Mononuclear cell (primary cell): ENCODE data around the gene ARMH2. TPM values are rescaled to one million over a fixed set of nuclear protein-coding genes. Genes with fewer than 3 reads are reported as not detected.

Source experiments
- H3K27me3 ChIP-seq: 2 replicates; pipeline ENCODE4 v1.6.0; 2011; ENCODE audit warnings: low read length, control low read depth; ENCODE audit not compliant: insufficient read depth
- H3K4me1 ChIP-seq: 2 replicates; pipeline ENCODE4 v1.5.1; 2011; ENCODE audit warnings: mild to moderate bottlenecking, low read length, control low read depth; ENCODE audit not compliant: insufficient read depth
- H3K4me3 ChIP-seq: 2 replicates; pipeline ENCODE4 v1.5.1; 2011; ENCODE audit warnings: mild to moderate bottlenecking, low read length, moderate library complexity
- H3K9me3 ChIP-seq: 2 replicates; pipeline ENCODE4 v1.5.1; 2011; ENCODE audit warnings: low read depth, mild to moderate bottlenecking, control low read depth, low read length
- total RNA-seq: library from RNA; depleted of rRNA; stranded (reverse); fragments of >200 nt; gene quantifications from one replicate; pipeline ENCODE4 v1.2.3, GENCODE V29; 2012

Gene ARMH2
- total RNA-seq, 1 donor, result not detected

- no peaks in the 10 kb centered on the region for H3K4me1 ChIP-seq
- no peaks in the 10 kb centered on the region for H3K27me3 ChIP-seq
- no peaks in the 10 kb centered on the region for H3K9me3 ChIP-seq
- H3K4me3 ChIP-seq, result no peak overlapping the region
Observed at GRCh38 chr6:24827162-24827561, 28.4 kb upstream of the ARMH2 start.

DNA sequence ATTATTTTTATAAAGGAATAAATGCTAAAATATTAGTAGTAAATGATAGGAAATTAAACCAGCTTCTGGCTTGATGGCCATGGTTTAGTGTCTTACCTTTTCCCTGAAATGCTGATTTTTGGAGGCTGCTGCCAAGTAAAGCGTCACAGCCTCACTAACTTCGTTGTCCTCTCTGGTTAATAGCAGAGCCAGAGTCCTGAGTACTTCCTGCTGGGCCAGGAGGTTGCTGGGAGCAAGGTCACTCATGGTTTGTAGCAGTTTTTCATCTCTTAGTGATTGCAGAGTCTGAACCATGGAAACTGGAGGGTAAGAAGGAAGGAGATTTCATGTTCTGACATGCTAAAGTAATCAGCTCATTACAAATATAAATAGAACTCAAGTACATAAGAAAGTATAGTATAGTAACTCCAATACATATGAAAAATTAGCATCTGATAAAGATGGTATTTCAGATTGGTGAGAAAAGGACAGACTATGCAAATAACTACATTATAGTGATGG, 26.5 kb upstream of the ARMH2 start:
- no peak overlapping the region for H3K4me3 ChIP-seq
- no peaks in the 10 kb centered on the region for H3K9me3 ChIP-seq
- H3K4me1 ChIP-seq, result peaks cover 4% of the 10 kb centered on the region
- H3K27me3 ChIP-seq, result no peaks in the 10 kb centered on the region

- H3K9me3 ChIP-seq, result no peaks in the 10 kb centered on the region
- peaks cover 4% of the 10 kb centered on the region for H3K4me1 ChIP-seq
- H3K4me3 ChIP-seq, result no peak overlapping the region
- H3K27me3 ChIP-seq, result no peaks in the 10 kb centered on the region
Observed at GRCh38 chr6:24824142-24824938, 25.6 kb upstream of the ARMH2 start.

DNA sequence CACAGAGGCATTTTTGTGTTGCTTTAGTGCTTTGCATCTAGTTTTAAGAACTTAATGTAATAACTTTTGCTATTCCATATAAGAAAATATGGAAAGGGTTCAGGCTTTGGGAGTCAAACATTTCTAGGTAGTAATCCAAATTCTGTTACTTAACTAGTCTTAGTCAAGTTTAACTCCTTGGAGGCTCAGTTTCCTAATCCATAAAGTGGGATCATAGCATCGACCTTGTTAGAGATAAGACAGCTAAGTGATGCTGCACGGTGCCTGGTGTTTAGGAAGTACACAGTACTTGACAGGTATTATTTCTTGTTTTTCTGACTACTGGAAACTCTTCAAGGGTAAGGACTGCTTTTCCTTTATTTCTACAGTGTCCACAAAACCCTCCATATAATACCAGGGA, 24.5 kb upstream of the ARMH2 start:
- H3K27me3 ChIP-seq, result no peaks in the 10 kb centered on the region
- H3K4me3 ChIP-seq, result no peak overlapping the region
- no peaks in the 10 kb centered on the region for H3K9me3 ChIP-seq
- peaks cover 4% of the 10 kb centered on the region for H3K4me1 ChIP-seq

GRCh38 chr6:24822696-24823095, 24.0 kb upstream of the ARMH2 start:
- Histone ChIP-seq H3K27me3 (no peaks in the 10 kb centered on the region), H3K9me3 (no peaks in the 10 kb centered on the region), H3K4me1 (peaks cover 4% of the 10 kb centered on the region), H3K4me3 (no peak overlapping the region)

GRCh38 chr6:24821860-24822444, 23.2 kb upstream of the ARMH2 start:
- Histone ChIP-seq H3K4me3 (no peak overlapping the region), H3K27me3 (no peaks in the 10 kb centered on the region), H3K9me3 (no peaks in the 10 kb centered on the region), H3K4me1 (peaks cover 4% of the 10 kb centered on the region)

- H3K4me1 ChIP-seq, result peaks cover 4% of the 10 kb centered on the region
Observed at GRCh38 chr6:24818346-24818745, 19.6 kb upstream of the ARMH2 start.

GRCh38 chr6:24809728-24810127, 11.0 kb upstream of the ARMH2 start:
- Histone ChIP-seq H3K4me3 (no peak overlapping the region), H3K9me3 (no peaks in the 10 kb centered on the region), H3K4me1 (no peaks in the 10 kb centered on the region)

More at GRCh38 chr6:24818346-24818745, 19.6 kb upstream of the ARMH2 start:
- Histone ChIP-seq H3K9me3 (no peaks in the 10 kb centered on the region), H3K4me3 (no peak overlapping the region), H3K27me3 (no peaks in the 10 kb centered on the region)

DNA sequence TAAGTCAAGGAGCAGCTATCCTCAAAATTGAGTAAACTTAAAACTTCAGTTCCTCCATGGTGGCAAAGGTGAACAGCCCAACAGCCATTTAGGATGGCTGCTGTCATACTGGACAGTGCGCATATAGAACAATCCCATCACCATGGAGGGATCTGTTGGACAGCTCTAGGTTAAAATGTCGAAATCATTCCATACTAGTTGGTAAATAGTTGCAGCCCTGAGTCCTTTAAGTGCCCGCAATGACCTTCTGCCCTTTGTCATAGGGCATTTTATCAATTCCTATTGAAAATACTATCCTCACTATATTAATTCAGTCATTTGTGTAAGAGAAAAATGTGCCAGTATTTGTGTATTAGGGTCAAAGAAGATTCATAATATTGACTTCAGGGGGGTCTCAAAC, 8.9 kb upstream of the ARMH2 start:
- no peaks in the 10 kb centered on the region for H3K4me1 ChIP-seq
- H3K27me3 ChIP-seq, result no peaks in the 10 kb centered on the region
- H3K4me3 ChIP-seq, result no peak overlapping the region
- H3K9me3 ChIP-seq, result no peaks in the 10 kb centered on the region

More at GRCh38 chr6:24809728-24810127, 11.0 kb upstream of the ARMH2 start:
- H3K27me3 ChIP-seq, result no peaks in the 10 kb centered on the region

DNA sequence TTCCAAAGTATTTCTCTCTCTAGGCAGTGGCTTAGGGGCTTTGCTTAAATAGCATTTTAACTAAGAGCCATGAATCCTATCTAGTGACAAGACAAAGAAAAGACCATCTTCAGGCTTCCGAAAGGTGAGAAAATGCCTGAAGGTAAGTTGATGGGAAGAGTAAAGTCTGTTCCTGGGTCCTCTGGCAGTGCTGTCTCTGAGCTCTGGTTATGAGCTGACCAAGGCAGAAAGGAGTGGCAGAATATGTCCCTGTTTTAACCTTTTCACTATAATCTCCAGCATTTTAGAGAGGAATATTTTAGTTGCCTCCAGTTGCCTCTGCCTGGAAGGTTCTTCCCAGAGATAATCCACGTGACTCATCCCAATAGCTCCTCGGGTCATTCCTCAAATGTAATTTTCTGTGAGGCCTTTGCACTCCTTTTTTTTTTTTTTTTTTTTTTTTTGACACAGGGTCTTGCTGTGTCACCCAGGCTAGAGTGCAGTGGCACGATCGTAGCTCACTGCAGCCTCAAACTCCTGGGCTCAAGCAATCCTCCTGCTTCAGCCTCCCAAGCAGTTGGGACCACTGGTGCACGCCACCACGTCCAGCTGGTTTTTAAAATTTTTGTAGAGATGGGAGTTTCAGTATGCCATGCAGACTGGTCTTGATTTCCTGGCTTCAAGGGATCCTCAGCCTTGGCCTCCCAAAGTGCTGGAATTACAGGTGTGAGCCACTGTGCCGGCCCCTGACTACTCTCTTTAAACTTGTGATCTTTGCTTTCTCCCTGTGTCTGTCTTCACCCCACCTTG, 3.7 kb upstream of the ARMH2 start:
- Histone ChIP-seq H3K9me3 (no peaks in the 10 kb centered on the region), H3K27me3 (no peaks in the 10 kb centered on the region), H3K4me3 (no peak overlapping the region), H3K4me1 (no peaks in the 10 kb centered on the region)

DNA sequence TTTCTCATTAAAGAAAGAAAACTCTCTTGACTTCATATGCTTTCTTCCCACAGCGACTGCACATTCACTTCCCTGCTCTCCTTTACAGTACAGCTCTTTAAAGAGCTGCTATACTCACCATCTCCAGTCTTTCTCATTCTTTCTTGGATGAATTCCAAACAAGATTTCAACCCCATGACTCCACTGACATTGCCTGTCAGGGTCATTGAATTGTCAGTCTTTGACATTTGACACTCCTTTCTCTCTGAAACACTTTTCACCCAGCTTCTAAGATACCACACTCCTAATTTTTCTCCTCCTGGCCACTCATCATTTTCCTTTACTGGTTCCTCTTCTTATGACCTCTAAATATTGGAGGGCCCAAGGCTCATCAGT, 811 bp upstream of the ARMH2 start:
- no peaks in the 10 kb centered on the region for H3K4me1 ChIP-seq
- H3K27me3 ChIP-seq, result no peaks in the 10 kb centered on the region
- H3K4me3 ChIP-seq, result no peak overlapping the region
- H3K9me3 ChIP-seq, result no peaks in the 10 kb centered on the region

- Histone ChIP-seq H3K4me3 (no peak overlapping the region), H3K4me1 (no peaks in the 10 kb centered on the region), H3K9me3 (no peaks in the 10 kb centered on the region), H3K27me3 (no peaks in the 10 kb centered on the region)
Observed at GRCh38 chr6:24797596-24798216, 1.0 kb downstream of the ARMH2 start.

DNA sequence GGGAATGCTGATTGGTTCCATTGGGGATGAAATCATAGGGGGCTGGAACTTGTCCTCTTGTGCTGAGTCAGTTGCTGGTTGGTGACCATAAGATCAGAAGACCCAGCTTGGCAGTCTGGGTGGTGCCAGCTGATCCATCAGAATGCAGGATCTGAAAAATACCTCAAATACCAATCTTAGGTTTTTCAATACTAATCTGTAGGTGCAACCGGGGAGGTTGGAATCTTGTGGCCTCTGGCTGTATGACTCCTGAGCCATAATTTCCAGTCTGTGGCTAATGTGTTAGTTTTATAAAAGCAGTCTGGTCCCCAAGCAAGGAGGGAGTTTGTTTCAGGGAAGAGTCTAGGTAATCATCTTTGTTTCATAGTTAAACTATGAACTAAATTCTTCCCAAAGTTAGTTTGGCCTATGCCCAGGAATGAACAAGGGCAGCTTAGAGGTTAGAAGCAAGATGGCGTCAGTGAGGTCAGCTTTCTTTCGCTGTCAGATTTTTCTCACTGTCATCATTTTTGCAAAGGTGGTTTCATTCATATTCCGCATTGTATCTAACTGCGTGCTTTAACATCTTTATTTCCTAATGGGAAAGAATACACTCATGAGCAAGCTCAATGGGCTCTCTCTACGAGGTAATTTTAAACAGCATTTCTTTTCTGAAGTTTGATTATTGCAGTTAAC, 2.0 kb downstream of the ARMH2 start:
- no peaks in the 10 kb centered on the region for H3K27me3 ChIP-seq
- no peaks in the 10 kb centered on the region for H3K9me3 ChIP-seq
- H3K4me1 ChIP-seq, result no peaks in the 10 kb centered on the region
- no peak overlapping the region for H3K4me3 ChIP-seq

DNA sequence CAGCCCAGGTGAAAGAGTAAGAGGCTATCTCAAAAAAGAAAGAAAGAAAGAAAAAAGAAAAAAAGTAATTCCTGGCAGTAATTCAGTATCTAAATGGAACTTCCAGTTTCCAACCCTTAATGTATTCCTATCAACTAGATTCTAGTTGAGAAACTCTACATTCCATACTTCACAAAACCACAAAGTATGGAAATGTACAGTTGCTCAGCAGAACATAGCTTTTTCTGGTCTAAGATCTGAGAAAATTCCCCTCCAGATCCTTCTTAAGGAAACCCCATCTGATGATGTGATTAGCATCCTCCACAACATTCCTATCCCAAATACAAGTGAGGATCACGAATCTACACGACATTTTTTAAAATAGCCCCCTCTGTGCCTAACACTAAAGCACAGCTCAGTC, 3.6 kb downstream of the ARMH2 start:
- Histone ChIP-seq H3K9me3 (no peaks in the 10 kb centered on the region), H3K4me3 (no peak overlapping the region), H3K27me3 (no peaks in the 10 kb centered on the region), H3K4me1 (no peaks in the 10 kb centered on the region)
